Keratinocyte (primary cell): ENCODE results near the gene MTOR. TPM values are rescaled to one million over a fixed set of nuclear protein-coding genes. Genes with fewer than 3 reads are reported as not detected.

ENCODE experiments used
- DNase-seq: peaks from one replicate; pipeline ENCODE4 v3.0.0-alpha.2; 2011; ENCODE audit warnings: low read depth, missing footprints, low spot score
- FAIRE-seq: peaks from 2 replicates; lab custom pipeline; 2011; peaks lifted over from hg19 to GRCh38; lab: Jason Lieb, UNC
- H2AFZ ChIP-seq: 2 replicates; pipeline ENCODE4 v1.6.0; 2012; ENCODE audit warnings: low read length, control low read depth, inconsistent platforms; ENCODE audit not compliant: control insufficient read depth
- H3K27ac ChIP-seq: 2 replicates; pipeline ENCODE4 v1.5.1; 2011; ENCODE audit warnings: low read length; ENCODE audit not compliant: control insufficient read depth, insufficient read depth
- H3K27me3 ChIP-seq: 3 replicates; pipeline ENCODE4 v1.6.0; 2011; ENCODE audit warnings: low read length; ENCODE audit not compliant: control insufficient read depth, insufficient read depth; ENCODE audit errors: extremely low read depth
- H3K36me3 ChIP-seq, 2 experiments: 2 replicates in 1 of 2; 3 replicates in 1 of 2; pipeline ENCODE4 v1.5.1; 2011; ENCODE audit warnings: low read length in 2 of 2, mild to moderate bottlenecking in 1 of 2; ENCODE audit not compliant: control insufficient read depth in 2 of 2, insufficient read depth in 2 of 2; ENCODE audit errors: extremely low read depth in 1 of 2
- H3K4me1 ChIP-seq: 3 replicates; pipeline ENCODE4 v1.5.1; 2011; ENCODE audit warnings: low read length; ENCODE audit not compliant: control insufficient read depth, insufficient read depth; ENCODE audit errors: extremely low read depth
- H3K4me2 ChIP-seq: 3 replicates; pipeline ENCODE4 v1.6.0; 2011; ENCODE audit warnings: low read depth, low read length; ENCODE audit not compliant: control insufficient read depth, insufficient read depth; ENCODE audit errors: extremely low read depth
- H3K4me3 ChIP-seq, 3 experiments: fragments of 200-600 bp in 1 of 3; sonication (generic) in 1 of 3; 2 replicates in 2 of 3; 3 replicates in 1 of 3; pipeline ENCODE4 v1.5.1; 2011 to 2016; ENCODE audit warnings: low read length in 3 of 3, mild to moderate bottlenecking in 3 of 3, control low read depth in 2 of 3, inconsistent platforms in 1 of 3, low read depth in 1 of 3, mixed read lengths in 1 of 3, mixed run types in 1 of 3, moderate library complexity in 1 of 3; ENCODE audit not compliant: control insufficient read depth in 2 of 3, insufficient read depth in 2 of 3; ENCODE audit errors: extremely low read depth in 1 of 3
- H3K79me2 ChIP-seq: 2 replicates; pipeline ENCODE4 v1.6.0; 2012; ENCODE audit warnings: low read length; ENCODE audit not compliant: control insufficient read depth, insufficient read depth
- H3K9ac ChIP-seq: 3 replicates; pipeline ENCODE4 v1.6.0; 2011; ENCODE audit warnings: low read length; ENCODE audit not compliant: control insufficient read depth, insufficient read depth; ENCODE audit errors: extremely low read depth
- H3K9me1 ChIP-seq: 3 replicates; pipeline ENCODE4 v1.6.0; 2011; ENCODE audit warnings: low read length; ENCODE audit not compliant: control insufficient read depth, insufficient read depth; ENCODE audit errors: extremely low read depth
- H3K9me3 ChIP-seq: 2 replicates; pipeline ENCODE4 v1.5.1; 2012; ENCODE audit warnings: low read depth, low read length; ENCODE audit not compliant: control insufficient read depth
- H4K20me1 ChIP-seq: 3 replicates; pipeline ENCODE4 v1.6.0; 2011; ENCODE audit warnings: low read length; ENCODE audit not compliant: control insufficient read depth, insufficient read depth; ENCODE audit errors: extremely low read depth
- EZH2 ChIP-seq: IDR thresholded peaks from one replicate; pipeline ENCODE4 v1.6.1; 2012; ENCODE audit warnings: inconsistent platforms, mild to moderate bottlenecking, low read length, moderate library complexity
- dilution Hi-C: fragments of 300-500 bp; cut with MboI; formaldehyde crosslinking; loops from one replicate; pipeline ENCODE4 v1.7.0; 2020; ENCODE audit warnings: low sequenced_read_pairs; ENCODE audit not compliant: extremely low pct_ligation_motif_present
- polyA plus RNA-seq, 5 experiments: library from polyadenylated mRNA; depleted of rRNA in 3 of 5; stranded (reverse) in 3 of 5; stranded (forward) in 1 of 5; unstranded in 1 of 5; fragments of >200 nt; gene quantifications; 1 replicate in 1 of 5; 2 replicates in 3 of 5; 3 replicates in 1 of 5; pipeline versions ENCODE4 v1.2.1 to v1.2.3, GENCODE V29; 2011 to 2012; ENCODE audit warnings: missing spikeins in 2 of 5, low read depth in 1 of 5, low replicate concordance in 1 of 5
- TF ChIP-seq, protein P1 (sequence below), 3 experiments: IDR thresholded peaks in 1 of 3; conservative IDR thresholded peaks in 1 of 3; optimal IDR thresholded peaks in 1 of 3; 2 replicates in 2 of 3; 3 replicates in 1 of 3; pipeline versions ENCODE3 to v1.5.1; 2011; ENCODE audit warnings: low read length in 3 of 3, mild to moderate bottlenecking in 3 of 3, moderate library complexity in 2 of 3, control low read depth in 1 of 3, inconsistent platforms in 1 of 3; ENCODE audit not compliant: insufficient read depth in 2 of 3; ENCODE audit errors: extremely low read depth in 1 of 3

MTOR gene
- polyA plus RNA-seq, 1 donor (not counting 4 experiments of a cell fraction or from before 2014, with no cell fraction given): 31.5 TPM

- H3K4me2 ChIP-seq: no peak overlapping the region
- FAIRE-seq (no peak), DNase-seq (no peak)
- dilution Hi-C loops: no loop called here
- H3K9me3 ChIP-seq: no peaks in the 10 kb centered on the region
- TF ChIP-seq EZH2: no peak
- TF ChIP-seq, protein P1, sequence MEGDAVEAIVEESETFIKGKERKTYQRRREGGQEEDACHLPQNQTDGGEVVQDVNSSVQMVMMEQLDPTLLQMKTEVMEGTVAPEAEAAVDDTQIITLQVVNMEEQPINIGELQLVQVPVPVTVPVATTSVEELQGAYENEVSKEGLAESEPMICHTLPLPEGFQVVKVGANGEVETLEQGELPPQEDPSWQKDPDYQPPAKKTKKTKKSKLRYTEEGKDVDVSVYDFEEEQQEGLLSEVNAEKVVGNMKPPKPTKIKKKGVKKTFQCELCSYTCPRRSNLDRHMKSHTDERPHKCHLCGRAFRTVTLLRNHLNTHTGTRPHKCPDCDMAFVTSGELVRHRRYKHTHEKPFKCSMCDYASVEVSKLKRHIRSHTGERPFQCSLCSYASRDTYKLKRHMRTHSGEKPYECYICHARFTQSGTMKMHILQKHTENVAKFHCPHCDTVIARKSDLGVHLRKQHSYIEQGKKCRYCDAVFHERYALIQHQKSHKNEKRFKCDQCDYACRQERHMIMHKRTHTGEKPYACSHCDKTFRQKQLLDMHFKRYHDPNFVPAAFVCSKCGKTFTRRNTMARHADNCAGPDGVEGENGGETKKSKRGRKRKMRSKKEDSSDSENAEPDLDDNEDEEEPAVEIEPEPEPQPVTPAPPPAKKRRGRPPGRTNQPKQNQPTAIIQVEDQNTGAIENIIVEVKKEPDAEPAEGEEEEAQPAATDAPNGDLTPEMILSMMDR (optimal IDR thresholded peaks at IDR 0.05 in 1 of 3, IDR thresholded peaks at IDR 0.05 in 1 of 3, conservative IDR thresholded peaks at IDR 0.05 in 1 of 3; ENCODE audit: extremely low read depth in 1 of 3, insufficient read depth in 2 of 3, low read length in 3 of 3): no peak
- H4K20me1 ChIP-seq: no peaks in the 10 kb centered on the region
- peaks cover 13% of the 10 kb centered on the region for H3K4me1 ChIP-seq
- peaks cover 3% of the 10 kb centered on the region for H3K9me1 ChIP-seq
- no peaks in the 10 kb centered on the region for H3K27me3 ChIP-seq
- H3K36me3 ChIP-seq: peaks cover 33 to 36% of the 10 kb centered on the region in 2 experiments
- no peak overlapping the region for H2AFZ ChIP-seq
- no peak overlapping the region for H3K27ac ChIP-seq
- no peak overlapping the region for H3K4me3 ChIP-seq
- no peak overlapping the region for H3K9ac ChIP-seq
- no peaks in the 10 kb centered on the region for H3K79me2 ChIP-seq
Observed at GRCh38 chr1:11131816-11132215, 130.5 kb downstream of the MTOR start.

DNA sequence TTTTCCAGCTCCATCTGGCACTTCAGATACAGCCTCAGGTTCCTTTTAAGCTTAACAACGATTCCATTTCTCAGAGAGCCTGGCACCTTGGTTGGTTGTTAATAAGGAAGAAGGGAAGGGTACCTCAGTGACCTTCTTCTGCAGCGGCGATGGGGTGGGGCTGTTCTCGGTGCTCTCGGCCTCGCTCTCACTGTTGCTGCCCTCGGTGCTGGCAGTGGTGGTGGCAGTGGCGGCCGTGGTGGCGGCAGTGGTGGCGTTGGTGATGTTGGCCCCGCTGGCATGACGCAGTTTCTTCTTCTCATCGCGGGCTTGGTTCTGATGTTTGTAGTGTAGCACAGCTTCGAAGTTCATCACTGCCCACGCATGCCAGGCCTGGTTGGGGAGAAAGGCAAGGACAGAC, 131.9 kb downstream of the MTOR start:
- TF ChIP-seq, protein P1 (optimal IDR thresholded peaks at IDR 0.05 in 1 of 3, IDR thresholded peaks at IDR 0.05 in 1 of 3, conservative IDR thresholded peaks at IDR 0.05 in 1 of 3; ENCODE audit: extremely low read depth in 1 of 3, insufficient read depth in 2 of 3, low read length in 3 of 3): no peak
- no peak for TF ChIP-seq EZH2
- H3K4me2 ChIP-seq: no peak overlapping the region
- H3K27me3 ChIP-seq: no peaks in the 10 kb centered on the region
- DNase-seq (no peak), FAIRE-seq (no peak)
- no peaks in the 10 kb centered on the region for H3K9me3 ChIP-seq
- no peak overlapping the region for H2AFZ ChIP-seq
- peaks cover 13% of the 10 kb centered on the region for H3K4me1 ChIP-seq
- peaks cover 3% of the 10 kb centered on the region for H3K9me1 ChIP-seq
- H3K4me3 ChIP-seq: no peak overlapping the region
- no peaks in the 10 kb centered on the region for H3K79me2 ChIP-seq
- dilution Hi-C loops: no loop called here
- H3K27ac ChIP-seq: no peak overlapping the region
- H4K20me1 ChIP-seq: no peaks in the 10 kb centered on the region
- no peak overlapping the region for H3K9ac ChIP-seq
- H3K36me3 ChIP-seq: peaks cover 40 to 42% of the 10 kb centered on the region in 2 experiments
